ENCODE data around the gene CAPN8. TPM values are rescaled to one million over a fixed set of nuclear protein-coding genes. Genes with fewer than 3 reads are reported as not detected.

Gene CAPN8
- polyA plus RNA-seq, 1 of the 3 experiments (the other 2 are of a cell fraction) = not detected

- POLR2A ChIA-PET = no interaction called here
- H3K27me3 ChIP-seq (ENCODE audit: insufficient read depth) = peaks cover 30% of the 10 kb centered on the region; the same call in 1 of the 2 replicates
Observed at GRCh38 chr1:223684488-223684792, 18.9 kb upstream of the CAPN8 start.

More at GRCh38 chr1:223684488-223684792, 18.9 kb upstream of the CAPN8 start:
- H3K9me2 ChIP-seq = no peaks in the 10 kb centered on the region
- no peak overlapping the region for H2AFZ ChIP-seq (ENCODE audit: low read depth)
- H3K9me3 ChIP-seq = no peaks in the 10 kb centered on the region
- no peak for DNase-seq
- H3K27ac ChIP-seq (ENCODE audit: low read depth in 2 of 2, low read length in 1 of 2) = no peak overlapping the region
- no peak overlapping the region; a peak in 1 of 4 replicates for H3K4me3 ChIP-seq (ENCODE audit: low read depth in 2 of 2, low read length in 1 of 2)
- H3K4me2 ChIP-seq = no peak overlapping the region
- H3K36me3 ChIP-seq (replicated peaks in 1 of 2; ENCODE audit: control insufficient read depth in 1 of 2, insufficient read depth in 2 of 2, low read length in 1 of 2) = no peaks in the 10 kb centered on the region
- no peaks in the 10 kb centered on the region for H3K79me2 ChIP-seq (ENCODE audit: insufficient read depth)
- no peak for TF ChIP-seq FOSL2 (IDR thresholded peaks at IDR 0.05; ENCODE audit: borderline replicate concordance, low read depth)
- no peak for TF ChIP-seq CHD2 (IDR thresholded peaks at IDR 0.05; ENCODE audit: low read length, partially characterized antibody)
- TF ChIP-seq NFIC (IDR thresholded peaks at IDR 0.05; ENCODE audit: borderline replicate concordance) = no peak
- TF ChIP-seq MXI1 (IDR thresholded peaks at IDR 0.05; ENCODE audit: low read depth, low read length) = no peak
- no peak for TF ChIP-seq YY1 (IDR thresholded peaks at IDR 0.05; ENCODE audit: low read depth)
- TF ChIP-seq SMC3 (IDR thresholded peaks at IDR 0.05; ENCODE audit: low read depth, low read length) = no peak
- TF ChIP-seq ELF1 (IDR thresholded peaks at IDR 0.05) = no peak
- no peak for TF ChIP-seq PBX3 (IDR thresholded peaks at IDR 0.05)
- TF ChIP-seq TCF12 (IDR thresholded peaks at IDR 0.05) = no peak
- TF ChIP-seq SIN3A (IDR thresholded peaks at IDR 0.05; ENCODE audit: borderline replicate concordance, low read depth, low read length) = no peak
- TF ChIP-seq JUND (IDR thresholded peaks at IDR 0.05) = no peak
- no peak for TF ChIP-seq TEAD4 (IDR thresholded peaks at IDR 0.05; ENCODE audit: borderline replicate concordance, insufficient read depth)
- TF ChIP-seq USF1 (IDR thresholded peaks at IDR 0.05; ENCODE audit: borderline replicate concordance, low read depth) = no peak
- TF ChIP-seq ZBTB33 (IDR thresholded peaks at IDR 0.05; ENCODE audit: borderline replicate concordance, low read depth) = no peak
- TF ChIP-seq NRF1 (IDR thresholded peaks at IDR 0.05; ENCODE audit: low read depth, low read length) = no peak
- TF ChIP-seq, protein P1, sequence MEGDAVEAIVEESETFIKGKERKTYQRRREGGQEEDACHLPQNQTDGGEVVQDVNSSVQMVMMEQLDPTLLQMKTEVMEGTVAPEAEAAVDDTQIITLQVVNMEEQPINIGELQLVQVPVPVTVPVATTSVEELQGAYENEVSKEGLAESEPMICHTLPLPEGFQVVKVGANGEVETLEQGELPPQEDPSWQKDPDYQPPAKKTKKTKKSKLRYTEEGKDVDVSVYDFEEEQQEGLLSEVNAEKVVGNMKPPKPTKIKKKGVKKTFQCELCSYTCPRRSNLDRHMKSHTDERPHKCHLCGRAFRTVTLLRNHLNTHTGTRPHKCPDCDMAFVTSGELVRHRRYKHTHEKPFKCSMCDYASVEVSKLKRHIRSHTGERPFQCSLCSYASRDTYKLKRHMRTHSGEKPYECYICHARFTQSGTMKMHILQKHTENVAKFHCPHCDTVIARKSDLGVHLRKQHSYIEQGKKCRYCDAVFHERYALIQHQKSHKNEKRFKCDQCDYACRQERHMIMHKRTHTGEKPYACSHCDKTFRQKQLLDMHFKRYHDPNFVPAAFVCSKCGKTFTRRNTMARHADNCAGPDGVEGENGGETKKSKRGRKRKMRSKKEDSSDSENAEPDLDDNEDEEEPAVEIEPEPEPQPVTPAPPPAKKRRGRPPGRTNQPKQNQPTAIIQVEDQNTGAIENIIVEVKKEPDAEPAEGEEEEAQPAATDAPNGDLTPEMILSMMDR (IDR thresholded peaks at IDR 0.05) = no peak
- no peak for TF ChIP-seq RAD21 (IDR thresholded peaks at IDR 0.05; ENCODE audit: low read length)
- no peak for TF ChIP-seq MEF2A (IDR thresholded peaks at IDR 0.05; ENCODE audit: borderline replicate concordance, low read depth)
- TF ChIP-seq, protein P2, sequence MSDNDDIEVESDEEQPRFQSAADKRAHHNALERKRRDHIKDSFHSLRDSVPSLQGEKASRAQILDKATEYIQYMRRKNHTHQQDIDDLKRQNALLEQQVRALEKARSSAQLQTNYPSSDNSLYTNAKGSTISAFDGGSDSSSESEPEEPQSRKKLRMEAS (IDR thresholded peaks at IDR 0.05; ENCODE audit: low read depth) = no peak
- no peak for TF ChIP-seq USF2 (IDR thresholded peaks at IDR 0.05; ENCODE audit: borderline replicate concordance, low read depth, low read length)
- no peak overlapping the region for H3K9ac ChIP-seq
- no peaks in the 10 kb centered on the region for H4K20me1 ChIP-seq (ENCODE audit: insufficient read depth)
- CTCF ChIA-PET = interaction anchor here (0.7 to 8.8 kb wide), 22 partner anchors 9 to 889 kb away, joined by 3 to 130 read pairs (median 5); no protein-coding TSS in a partner anchor
- H3K4me1 ChIP-seq (ENCODE audit: control insufficient read depth in 1 of 2, insufficient read depth in 2 of 2, low read depth in 1 of 2, low read length in 1 of 2) = no peaks in the 10 kb centered on the region; a peak in 1 of 4 replicates
- no peaks in the 10 kb centered on the region for H3F3A ChIP-seq (replicated peaks; ENCODE audit: insufficient read depth)
- 45% methylated on average over 3 of the region's 3 CpGs for WGBS (ENCODE audit: low lambda C conversion rate)

Data from SK-N-SH (cell line).